Fibroblast of the conjunctiva (primary cell): ENCODE data around the gene SCARF2.
"Not testable (repeated sequence)": the region's sequence is repeated elsewhere in the genome, so short reads cannot be mapped to it uniquely, and the experiment has no call there.

ENCODE experiments used
- DNase-seq: peaks from one replicate; pipeline ENCODE4 v3.0.0-alpha.2; 2010; ENCODE audit warnings: low read depth

The SCARF2 gene

GRCh38 chr22:20425566-20426258, 11.9 kb downstream of the SCARF2 start:
- no peak for DNase-seq

GRCh38 chr22:20424932-20425565, 12.6 kb downstream of the SCARF2 start:
- DNase-seq: no peak

- DNase-seq: no peak
These were observed 13.1 kb downstream of the SCARF2 start for GRCh38 chr22:20424568-20424931.

GRCh38 chr22:20423906-20424551, 13.6 kb downstream of the SCARF2 start:
- no peak for DNase-seq

- no peak for DNase-seq
These were observed 14.4 kb downstream of the SCARF2 start for GRCh38 chr22:20423008-20423905.

- DNase-seq: peak; percentile 26
These were observed 15.2 kb downstream of the SCARF2 start for GRCh38 chr22:20422271-20423007.

- DNase-seq: no peak
These were observed 16.1 kb downstream of the SCARF2 start for GRCh38 chr22:20421507-20421874.

- no peak for DNase-seq
These were observed 17.3 kb downstream of the SCARF2 start for GRCh38 chr22:20420157-20420842.

- DNase-seq: no peak
These were observed 18.0 kb downstream of the SCARF2 start for GRCh38 chr22:20419664-20419951.

GRCh38 chr22:20418211-20418788, 19.3 kb downstream of the SCARF2 start:
- peak; percentile 65 for DNase-seq

- not testable (repeated sequence) for DNase-seq
These were observed 21.9 kb downstream of the SCARF2 start for GRCh38 chr22:20415699-20416098.

GRCh38 chr22:20415241-20415640, 22.4 kb downstream of the SCARF2 start:
- not testable (repeated sequence) for DNase-seq

- no peak for DNase-seq
These were observed 23.2 kb downstream of the SCARF2 start for GRCh38 chr22:20414450-20414849.

- no peak for DNase-seq
These were observed 23.6 kb downstream of the SCARF2 start for GRCh38 chr22:20414059-20414440.

- no peak for DNase-seq
These were observed 24.2 kb downstream of the SCARF2 start for GRCh38 chr22:20413217-20414058.

- DNase-seq: no peak
These were observed 25.0 kb downstream of the SCARF2 start for GRCh38 chr22:20412474-20413216.

- DNase-seq: not testable (repeated sequence)
These were observed 28.2 kb downstream of the SCARF2 start for GRCh38 chr22:20409385-20409784.

GRCh38 chr22:20408891-20409290, 28.7 kb downstream of the SCARF2 start:
- DNase-seq: no peak

GRCh38 chr22:20407829-20408228, 29.8 kb downstream of the SCARF2 start:
- no peak for DNase-seq
